Dendritic cell treated with granulocyte-macrophage colony-stimulating factor and Interleukin-4, amounts not matched to agents 40 ng/mL and 50 ng/mL, for 4 days (primary cell): ENCODE measurements around the gene EXD3.
"Not testable (repeated sequence)": the region's sequence is repeated elsewhere in the genome, so short reads cannot be mapped to it uniquely, and the experiment has no call there.

Experiments
- H3K27ac Mint-ChIP-seq: one replicate; pipeline ENCODE4 v1.8.0; 2022; ENCODE audit warnings: mild to moderate bottlenecking, mixed read lengths
- H3K27me3 Mint-ChIP-seq: one replicate; pipeline ENCODE4 v1.8.0; 2022; ENCODE audit warnings: mild to moderate bottlenecking, mixed read lengths
- H3K36me3 Mint-ChIP-seq: one replicate; pipeline ENCODE4 v1.8.0; 2022; ENCODE audit warnings: low read depth, mixed read lengths
- H3K4me1 Mint-ChIP-seq: one replicate; pipeline ENCODE4 v1.8.0; 2022; ENCODE audit warnings: low read depth, mixed read lengths
- H3K4me3 Mint-ChIP-seq: one replicate; pipeline ENCODE4 v1.8.0; 2022; ENCODE audit warnings: mild to moderate bottlenecking, moderate library complexity, mixed read lengths
- H3K9me3 Mint-ChIP-seq: one replicate; pipeline ENCODE4 v1.8.0; 2022; ENCODE audit warnings: mixed read lengths
- intact Hi-C: fragments of 100-400 bp; cut with micrococcal nuclease; formaldehyde crosslinking; loops from one replicate; pipeline ENCODE4 v1.15.0; 2022

EXD3 gene

DNA sequence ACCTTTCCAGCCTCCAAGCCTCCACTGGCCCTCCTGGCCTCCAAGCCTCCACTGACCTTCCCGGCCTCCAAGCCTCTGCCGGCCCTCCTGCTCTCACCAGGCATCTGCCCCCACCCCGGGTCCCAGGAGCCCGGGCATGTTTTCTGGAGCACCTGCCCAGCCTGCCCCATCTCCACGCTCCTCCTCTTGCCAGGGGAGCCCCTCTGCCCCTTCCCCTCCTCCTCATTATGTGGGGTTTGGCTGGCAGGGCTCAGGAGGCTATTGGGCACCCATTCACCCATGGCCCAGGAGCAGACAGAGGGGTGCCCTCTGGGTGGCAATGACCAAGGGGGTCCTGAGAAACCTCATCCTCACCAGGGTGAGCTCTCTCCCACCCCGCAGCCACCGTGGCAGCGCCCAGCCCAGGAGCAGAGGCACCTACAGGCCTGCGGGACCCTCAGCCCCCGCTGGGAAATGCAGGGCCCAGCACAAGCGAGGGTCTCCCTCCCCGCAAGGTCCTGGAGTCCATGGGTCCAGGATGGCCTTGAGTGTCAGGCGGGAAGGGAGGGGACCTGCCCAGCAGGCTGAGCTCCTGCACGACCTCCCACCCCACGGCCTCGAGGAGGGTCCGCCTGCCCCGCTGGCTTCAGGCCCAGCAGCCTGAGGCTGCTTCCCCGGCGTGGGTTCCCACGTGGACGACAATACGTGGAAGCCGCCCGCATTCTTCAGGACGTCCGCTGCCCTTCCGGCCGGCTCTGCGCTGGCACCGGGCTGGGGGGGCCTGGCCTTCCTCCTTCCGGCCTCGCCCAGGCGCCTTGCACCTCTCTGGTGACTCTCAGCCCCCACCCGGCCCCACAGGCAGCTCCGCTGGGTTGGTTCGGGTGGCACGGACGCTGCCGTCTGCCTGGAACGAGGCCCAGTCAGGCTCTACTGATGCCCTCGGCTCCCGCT lies 69.5 kb downstream of the EXD3 start:
- Mint-ChIP-seq H3K9me3 (peaks cover 23% of the 10 kb centered on the region), H3K36me3 (peaks cover 4% of the 10 kb centered on the region), H3K4me1 (no peaks in the 10 kb centered on the region), H3K4me3 (no peak overlapping the region), H3K27ac (no peak overlapping the region), H3K27me3 (no peaks in the 10 kb centered on the region)
- intact Hi-C loops = loop anchor here (10.0 kb wide), 1 partner anchor 361 kb away; no protein-coding TSS in a partner anchor

GRCh38 chr9:137352511-137353222 lies 70.3 kb downstream of the EXD3 start:
- H3K27ac Mint-ChIP-seq = no peak overlapping the region
- no peak overlapping the region for H3K4me3 Mint-ChIP-seq
- H3K9me3 Mint-ChIP-seq = peaks cover 15% of the 10 kb centered on the region
- H3K27me3 Mint-ChIP-seq = no peaks in the 10 kb centered on the region
- intact Hi-C loops = loop anchor here (10.0 kb wide), 1 partner anchor 362 kb away; no protein-coding TSS in a partner anchor
- H3K36me3 Mint-ChIP-seq = no peaks in the 10 kb centered on the region
- H3K4me1 Mint-ChIP-seq = no peaks in the 10 kb centered on the region

DNA sequence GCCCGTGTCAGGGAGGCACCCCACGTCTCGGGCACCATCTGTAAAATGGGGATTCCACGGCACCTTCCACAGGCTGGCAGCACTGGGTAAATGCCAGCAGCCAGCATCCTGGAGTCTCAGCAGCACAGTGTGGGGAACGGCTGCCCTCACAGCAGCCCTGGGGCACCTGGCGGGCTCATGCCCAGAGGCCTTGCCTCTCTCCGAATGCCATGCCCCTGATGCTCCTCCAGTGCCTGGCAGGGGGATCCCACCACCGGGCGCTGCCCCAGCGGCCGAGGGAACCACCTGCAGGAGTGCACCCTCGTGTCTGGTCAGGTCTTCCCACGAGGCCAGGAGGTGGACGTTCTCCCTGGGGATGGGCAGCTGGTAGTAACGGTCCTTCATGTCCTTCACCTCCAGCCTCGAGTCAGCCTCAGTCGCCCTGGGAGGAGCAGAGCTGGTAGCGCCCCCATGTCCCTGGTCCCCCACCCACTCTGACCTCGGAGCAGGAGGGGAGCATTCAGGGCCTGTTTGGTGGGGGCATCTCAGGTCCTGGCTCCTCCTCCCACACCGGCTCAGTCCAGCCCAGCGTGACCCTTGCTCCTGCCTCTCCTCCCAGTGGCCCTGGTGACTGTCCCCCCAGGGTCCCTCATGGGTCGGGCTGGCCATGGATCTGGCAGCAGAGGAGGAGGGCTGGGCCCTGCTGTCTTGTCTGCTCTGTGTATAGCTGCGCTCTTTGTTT lies 71.0 kb downstream of the EXD3 start:
- Mint-ChIP-seq H3K27ac (no peak overlapping the region), H3K4me3 (no peak overlapping the region), H3K36me3 (no peaks in the 10 kb centered on the region), H3K4me1 (no peaks in the 10 kb centered on the region), H3K27me3 (no peaks in the 10 kb centered on the region), H3K9me3 (peaks cover 13% of the 10 kb centered on the region)
- intact Hi-C loops = loop anchor here (10.0 kb wide), 1 partner anchor 363 kb away; no protein-coding TSS in a partner anchor

DNA sequence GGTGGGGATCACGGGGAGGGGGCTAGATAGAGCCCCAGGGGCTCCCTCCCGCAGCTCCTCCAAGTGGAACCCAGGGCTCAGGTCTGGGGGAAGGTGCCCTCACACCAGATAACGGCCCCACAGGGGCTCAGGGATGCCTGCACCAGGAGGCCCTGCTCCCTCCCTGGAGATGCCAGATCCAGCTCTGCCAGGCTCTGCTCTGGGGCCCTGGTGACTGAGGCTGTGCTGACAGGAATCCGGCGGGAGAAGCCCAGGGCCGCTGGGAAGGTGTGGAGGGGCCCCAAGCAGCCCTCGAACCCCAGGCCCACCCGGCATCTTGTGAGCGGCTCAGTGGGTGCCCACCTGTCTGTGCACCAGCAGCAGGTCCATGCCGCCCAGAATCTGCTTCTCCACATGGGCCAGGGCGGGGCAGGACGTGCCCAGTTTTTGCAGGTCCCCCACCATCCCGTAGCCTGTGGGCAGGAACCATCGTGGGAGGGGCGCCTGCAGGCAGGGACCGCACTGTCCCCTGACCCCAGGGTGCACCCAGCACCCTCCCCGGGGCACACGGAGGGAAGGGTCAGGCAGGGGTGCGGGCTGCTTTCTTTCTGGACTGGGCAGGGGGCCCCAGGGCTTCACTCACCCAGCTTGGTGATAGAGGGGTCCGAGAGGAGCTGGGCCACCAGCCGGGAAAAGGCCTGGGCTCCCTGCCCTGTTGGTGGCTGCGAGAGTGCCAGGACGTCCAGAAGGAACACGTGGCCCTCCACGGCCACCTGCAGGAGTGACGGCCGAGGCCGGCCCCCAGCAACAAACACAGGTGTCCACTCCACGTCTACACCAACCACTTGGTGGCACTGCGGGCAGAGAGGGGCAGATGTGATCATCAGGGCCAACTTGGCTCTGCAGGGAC lies 72.0 kb downstream of the EXD3 start:
- no peak overlapping the region for H3K4me3 Mint-ChIP-seq
- intact Hi-C loops = loop anchor here (10.0 kb wide), 1 partner anchor 364 kb away; no protein-coding TSS in a partner anchor
- H3K27ac Mint-ChIP-seq = no peak overlapping the region
- no peaks in the 10 kb centered on the region for H3K36me3 Mint-ChIP-seq
- peaks cover 16% of the 10 kb centered on the region for H3K9me3 Mint-ChIP-seq
- H3K4me1 Mint-ChIP-seq = no peaks in the 10 kb centered on the region
- H3K27me3 Mint-ChIP-seq = no peaks in the 10 kb centered on the region

DNA sequence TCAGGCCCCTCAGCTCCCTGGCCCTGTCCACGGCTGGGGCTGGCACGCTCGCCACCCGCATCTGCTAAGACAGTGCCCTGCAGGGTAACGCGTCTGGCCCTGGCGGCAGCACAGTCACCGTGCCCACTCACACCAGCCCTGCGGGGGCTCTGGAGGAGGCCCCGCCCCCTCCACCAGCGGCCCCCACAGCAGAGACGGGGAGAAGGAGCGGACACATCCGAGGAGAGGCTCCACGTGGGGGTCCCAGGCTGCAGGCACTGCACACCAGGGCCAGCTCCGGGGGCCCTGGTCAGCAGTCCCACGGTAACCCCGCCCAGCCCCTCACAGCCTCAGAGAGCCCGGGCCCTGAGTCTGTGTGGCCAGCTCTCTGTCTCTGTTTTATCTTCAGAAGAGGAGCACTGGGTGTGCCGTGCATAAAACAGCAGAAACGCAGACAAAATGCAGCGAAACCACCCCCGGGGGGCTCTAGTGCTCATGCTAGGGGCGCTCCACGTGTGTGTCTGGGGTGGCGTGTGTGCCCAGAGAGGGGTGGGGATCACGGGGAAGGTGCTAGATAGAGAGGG lies 73.4 kb downstream of the EXD3 start:
- Mint-ChIP-seq H3K27ac (no peak overlapping the region), H3K27me3 (peaks cover 1% of the 10 kb centered on the region), H3K9me3 (peaks cover 17% of the 10 kb centered on the region), H3K36me3 (no peaks in the 10 kb centered on the region), H3K4me1 (no peaks in the 10 kb centered on the region), H3K4me3 (no peak overlapping the region)
- intact Hi-C loops = loop anchor here (10.0 kb wide), 1 partner anchor 365 kb away; no protein-coding TSS in a partner anchor

GRCh38 chr9:137348769-137349470 lies 74.0 kb downstream of the EXD3 start:
- no peaks in the 10 kb centered on the region for H3K4me1 Mint-ChIP-seq
- H3K9me3 Mint-ChIP-seq = peaks cover 17% of the 10 kb centered on the region
- H3K27ac Mint-ChIP-seq = no peak overlapping the region
- peaks cover 1% of the 10 kb centered on the region for H3K27me3 Mint-ChIP-seq
- no peaks in the 10 kb centered on the region for H3K36me3 Mint-ChIP-seq
- intact Hi-C loops = no loop called here
- no peak overlapping the region for H3K4me3 Mint-ChIP-seq

DNA sequence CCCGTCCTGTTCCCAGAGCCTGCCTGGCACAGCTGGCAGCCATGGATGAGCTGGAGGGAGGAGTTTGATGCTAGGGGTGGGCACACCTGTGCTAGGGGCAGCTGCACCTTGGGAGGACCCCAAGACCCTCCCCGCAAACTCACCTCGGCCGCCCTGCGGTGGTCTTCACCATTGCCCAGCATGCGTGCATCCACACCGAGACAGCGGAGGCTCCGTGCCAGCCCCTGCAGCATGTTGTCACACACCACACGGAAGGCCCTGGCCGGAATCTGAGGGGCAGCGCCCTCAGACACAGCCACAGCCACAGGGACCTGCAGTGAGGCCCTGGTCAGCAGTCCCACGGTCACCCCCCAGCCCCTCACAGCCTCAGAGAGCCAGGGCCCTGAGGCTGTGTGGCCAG lies 75.0 kb downstream of the EXD3 start:
- intact Hi-C loops = no loop called here
- no peaks in the 10 kb centered on the region for H3K36me3 Mint-ChIP-seq

GRCh38 chr9:137342482-137342881 lies 80.5 kb downstream of the EXD3 start:
- Mint-ChIP-seq H3K27me3 (peaks cover 12% of the 10 kb centered on the region), H3K27ac (no peak overlapping the region), H3K9me3 (peaks cover 16% of the 10 kb centered on the region), H3K36me3 (no peaks in the 10 kb centered on the region), H3K4me1 (no peaks in the 10 kb centered on the region), H3K4me3 (no peak overlapping the region)
- intact Hi-C loops = no loop called here

More for the DNA sequence above, 75.0 kb downstream of the EXD3 start:
- H3K27me3 Mint-ChIP-seq = peaks cover 1% of the 10 kb centered on the region
- H3K4me3 Mint-ChIP-seq = no peak overlapping the region
- H3K9me3 Mint-ChIP-seq = peaks cover 17% of the 10 kb centered on the region
- no peak overlapping the region for H3K27ac Mint-ChIP-seq
- no peaks in the 10 kb centered on the region for H3K4me1 Mint-ChIP-seq

DNA sequence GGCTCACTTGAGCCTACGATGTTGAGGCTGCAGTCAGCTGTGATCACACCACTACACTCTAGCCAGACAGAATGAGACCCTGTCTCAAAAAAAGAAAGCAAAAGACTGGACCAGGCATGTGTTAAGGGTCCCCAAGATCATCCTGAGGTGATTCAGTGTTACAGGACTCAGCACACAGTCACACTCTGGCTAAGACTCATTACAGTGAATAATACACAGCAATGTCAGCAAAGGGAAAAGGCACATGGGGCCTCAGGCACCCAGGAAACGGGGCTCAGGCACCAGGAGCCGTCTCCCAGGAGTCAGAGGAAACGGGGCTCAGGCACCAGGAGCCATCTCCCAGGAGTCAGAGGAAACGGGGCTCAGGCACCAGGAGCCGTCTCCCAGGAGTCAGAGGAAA lies 81.7 kb downstream of the EXD3 start:
- peaks cover 15% of the 10 kb centered on the region for H3K27me3 Mint-ChIP-seq
- no peaks in the 10 kb centered on the region for H3K36me3 Mint-ChIP-seq
- no peak overlapping the region for H3K27ac Mint-ChIP-seq

GRCh38 chr9:137339908-137340462 lies 83.0 kb downstream of the EXD3 start:
- intact Hi-C loops, H3K36me3 Mint-ChIP-seq, H3K4me3 Mint-ChIP-seq, H3K27ac Mint-ChIP-seq, H3K4me1 Mint-ChIP-seq: not testable (repeated sequence)
- peaks cover 16% of the 10 kb centered on the region for H3K27me3 Mint-ChIP-seq
- peaks cover 11% of the 10 kb centered on the region for H3K9me3 Mint-ChIP-seq

More for the DNA sequence above, 81.7 kb downstream of the EXD3 start:
- Mint-ChIP-seq H3K4me1 (no peaks in the 10 kb centered on the region), H3K4me3 (no peak overlapping the region), H3K9me3 (peaks cover 14% of the 10 kb centered on the region)
- intact Hi-C loops = no loop called here

DNA sequence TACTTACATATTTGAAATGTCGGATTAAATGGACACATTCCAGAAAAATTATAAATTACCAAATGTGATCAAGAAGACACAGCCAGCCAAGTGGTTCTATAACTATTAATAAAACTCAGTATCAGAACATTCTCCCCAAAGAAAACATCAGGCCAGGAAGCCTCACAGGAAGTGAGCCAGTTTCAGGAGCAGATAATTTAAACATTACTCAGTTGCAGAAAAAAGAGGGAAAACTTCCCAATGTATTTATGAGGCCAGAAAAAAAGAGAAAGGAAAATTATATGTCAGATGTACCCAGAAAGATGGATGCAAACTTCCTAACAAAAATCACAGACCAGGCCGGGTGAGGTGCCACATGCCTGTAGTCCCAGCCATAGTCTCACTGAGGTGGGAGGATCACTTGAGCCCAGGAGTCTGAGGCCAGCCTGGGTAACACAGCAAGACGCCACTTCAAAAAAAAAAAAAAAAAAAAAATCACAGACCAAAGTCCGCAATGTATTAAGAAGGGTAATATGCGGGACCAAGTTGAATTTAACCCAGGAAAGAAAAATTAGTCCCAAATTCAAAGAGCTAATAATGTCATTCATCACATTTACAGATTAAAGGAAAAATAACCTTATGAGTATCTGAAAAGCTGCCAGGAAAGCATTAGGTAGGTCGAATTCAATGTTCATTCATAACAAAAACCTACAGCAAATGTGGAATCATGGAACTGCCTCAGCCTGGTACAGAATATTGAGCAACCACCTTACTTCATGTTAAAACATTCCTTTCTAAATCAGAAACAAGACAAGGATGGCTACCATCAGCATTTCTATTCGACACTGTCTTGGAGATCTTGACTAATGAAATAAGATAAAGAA lies 83.7 kb downstream of the EXD3 start:
- no peak overlapping the region for H3K27ac Mint-ChIP-seq
- intact Hi-C loops = no loop called here
- no peak overlapping the region for H3K4me3 Mint-ChIP-seq
- no peaks in the 10 kb centered on the region for H3K36me3 Mint-ChIP-seq
- peaks cover 16% of the 10 kb centered on the region for H3K27me3 Mint-ChIP-seq
- peaks cover 11% of the 10 kb centered on the region for H3K9me3 Mint-ChIP-seq
- H3K4me1 Mint-ChIP-seq = no peaks in the 10 kb centered on the region
